ENCODE data around the gene LAMTOR3.
"Not testable (repeated sequence)": the region's sequence is repeated elsewhere in the genome, so short reads cannot be mapped to it uniquely, and the experiment has no call there.

The LAMTOR3 gene

DNA sequence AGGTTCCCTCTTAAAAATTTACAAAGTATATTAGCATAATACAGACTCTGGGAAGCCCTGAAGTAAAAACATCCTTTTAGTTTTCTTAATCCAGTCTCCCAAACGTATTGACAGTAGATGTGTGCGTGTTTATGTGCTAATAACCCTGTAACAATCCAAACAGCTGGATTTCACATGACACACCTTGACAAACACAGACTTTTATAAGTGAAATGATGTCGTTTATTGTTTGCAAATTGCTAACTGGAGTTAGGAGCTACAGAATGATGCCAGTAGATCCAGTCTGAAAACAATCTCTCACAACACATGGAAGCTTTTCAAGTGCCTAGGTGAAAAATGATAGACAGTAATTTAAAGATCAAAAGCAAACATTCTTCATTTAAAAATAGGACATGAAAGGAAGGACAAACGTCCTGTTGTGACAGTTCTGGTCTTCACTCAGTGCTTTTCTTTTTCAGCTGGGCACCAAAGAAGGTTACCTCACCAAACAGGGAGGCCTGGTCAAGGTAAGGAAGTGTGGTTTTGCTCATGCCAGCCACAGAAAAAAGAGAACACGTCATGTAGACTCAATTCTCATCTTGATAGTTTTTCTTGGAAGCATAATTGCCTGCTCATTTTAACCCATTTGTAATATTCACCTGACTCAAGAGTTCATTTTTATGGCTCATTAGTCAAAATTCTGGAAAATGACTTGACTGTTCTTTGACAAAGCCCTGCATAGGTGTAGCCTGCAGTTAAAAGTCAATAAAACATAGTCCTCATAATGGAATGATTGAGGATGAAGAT lies 32.9 kb downstream of the LAMTOR3 start:
- DNase-seq = peak; percentile 14

- DNase-seq = no peak
Observed at GRCh38 chr4:99860521-99860920, 33.7 kb downstream of the LAMTOR3 start.

- no peak for DNase-seq
Observed at GRCh38 chr4:99859618-99860017, 34.6 kb downstream of the LAMTOR3 start.

GRCh38 chr4:99857307-99857706 lies 36.9 kb downstream of the LAMTOR3 start:
- no peak for DNase-seq

DNA sequence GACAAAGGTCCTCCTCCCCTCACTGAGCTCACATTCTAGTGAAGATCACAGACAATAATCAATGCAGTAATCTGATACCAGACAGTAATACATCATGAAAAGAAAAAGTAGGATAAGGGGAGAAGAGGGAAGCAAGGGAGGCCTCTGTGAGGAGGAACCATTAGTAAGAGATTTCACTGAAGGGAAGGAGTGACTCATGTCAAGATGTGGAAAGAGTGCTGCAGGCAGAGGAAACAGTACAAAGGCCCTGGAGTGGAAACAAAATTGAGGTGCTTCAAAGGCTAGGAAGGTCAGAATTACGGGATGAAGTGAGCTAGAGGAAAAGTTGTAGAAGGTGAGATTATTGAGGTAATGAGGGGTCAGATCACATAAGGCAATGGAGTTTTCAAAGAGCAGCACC lies 38.1 kb downstream of the LAMTOR3 start:
- DNase-seq = no peak

GRCh38 chr4:99855678-99856077 lies 38.5 kb downstream of the LAMTOR3 start:
- no peak for DNase-seq

GRCh38 chr4:99853999-99854398 lies 40.2 kb downstream of the LAMTOR3 start:
- peak; percentile 5 for DNase-seq

- no peak for DNase-seq
Observed at GRCh38 chr4:99853190-99853589, 41.0 kb downstream of the LAMTOR3 start.

- no peak for DNase-seq
Observed at GRCh38 chr4:99852199-99852749, 42.0 kb downstream of the LAMTOR3 start.

DNA sequence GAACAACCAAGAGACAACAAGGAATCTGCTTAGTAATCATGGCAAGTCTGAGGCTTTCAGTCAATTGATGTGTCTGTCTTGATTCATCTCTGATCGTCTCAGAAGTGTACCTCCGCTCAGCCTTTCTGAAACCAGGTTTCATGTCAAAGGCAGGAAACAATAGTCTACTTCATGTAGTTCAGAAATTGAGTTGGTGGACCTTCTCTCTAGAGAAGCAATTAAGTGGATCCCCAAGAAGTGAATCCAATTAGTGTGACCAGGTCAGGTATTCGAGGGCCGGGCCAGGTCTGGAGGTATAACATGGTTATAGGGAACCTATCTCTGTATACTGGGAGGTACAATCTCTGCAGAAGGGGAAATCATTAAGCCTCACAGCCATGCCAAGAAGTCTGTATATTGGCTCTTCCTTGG lies 45.6 kb downstream of the LAMTOR3 start:
- DNase-seq = no peak

DNA sequence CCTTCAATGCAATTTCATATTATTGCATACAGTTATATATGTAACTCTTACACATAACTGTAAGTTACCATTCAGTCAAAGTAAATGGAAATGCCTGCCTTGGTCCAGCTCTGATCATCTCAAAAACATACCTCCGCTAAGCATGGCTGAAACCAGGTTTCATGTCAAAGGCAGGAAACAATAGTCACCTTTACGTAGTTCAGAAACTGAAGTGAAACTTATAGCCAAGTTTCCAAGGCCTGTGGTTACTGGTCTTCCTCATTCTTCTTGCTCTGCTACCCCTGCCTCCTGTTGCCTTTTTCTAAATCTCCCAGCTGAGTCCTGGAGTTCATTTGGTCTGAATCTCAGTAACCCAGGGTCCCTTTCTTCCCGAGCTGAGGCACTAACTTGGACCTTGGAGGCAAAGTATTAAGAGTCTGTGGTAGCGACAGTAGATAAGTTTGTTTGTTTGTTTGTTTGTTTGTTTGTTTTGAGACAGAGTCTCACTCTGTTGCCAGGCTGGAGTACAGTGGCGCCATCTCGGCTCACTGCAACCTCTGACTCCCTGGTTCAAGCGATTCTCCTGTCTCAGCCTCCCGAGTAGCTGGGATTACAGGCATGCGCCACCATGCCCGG lies 46.8 kb downstream of the LAMTOR3 start:
- DNase-seq = no peak

DNA sequence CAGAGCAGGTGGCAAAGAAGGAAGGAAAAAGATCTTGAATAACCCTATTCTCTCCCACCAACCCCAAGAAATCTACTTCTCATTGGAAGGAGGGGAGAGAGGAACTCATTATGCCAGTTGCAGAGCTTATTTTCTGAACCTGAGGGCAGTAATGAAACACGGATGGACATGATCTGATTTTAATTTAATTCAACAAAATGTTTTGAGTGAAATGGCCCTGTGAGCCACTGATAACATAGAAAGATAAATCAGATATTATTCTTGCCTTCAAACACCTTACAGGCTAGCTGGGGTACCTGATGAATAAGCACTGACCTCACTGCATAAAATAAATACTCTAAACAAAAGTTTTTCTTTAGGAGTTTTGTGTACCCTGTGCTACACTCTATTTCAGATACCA lies 47.3 kb downstream of the LAMTOR3 start:
- DNase-seq = no peak

- no peak for DNase-seq
Observed at GRCh38 chr4:99845708-99846469, 48.3 kb downstream of the LAMTOR3 start.

DNA sequence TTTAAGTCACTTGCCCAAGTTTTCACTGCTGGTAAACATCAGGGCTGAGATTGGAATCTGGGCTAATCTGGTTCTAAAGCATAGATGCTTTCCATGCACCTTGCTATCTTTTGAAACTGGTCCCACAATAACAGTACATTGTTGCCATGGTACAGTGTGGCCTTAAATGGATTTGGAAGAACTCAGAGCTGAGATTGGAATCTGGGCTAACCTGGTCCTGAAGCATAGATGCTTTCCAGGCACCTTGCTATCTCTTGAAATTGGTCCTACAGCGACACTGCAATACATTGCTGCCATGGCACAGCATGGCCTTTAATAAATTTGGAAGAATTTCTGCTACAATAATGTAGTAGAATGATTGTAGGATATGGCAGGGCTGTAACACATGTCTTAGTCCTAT lies 49.0 kb downstream of the LAMTOR3 start:
- no peak for DNase-seq

DNA sequence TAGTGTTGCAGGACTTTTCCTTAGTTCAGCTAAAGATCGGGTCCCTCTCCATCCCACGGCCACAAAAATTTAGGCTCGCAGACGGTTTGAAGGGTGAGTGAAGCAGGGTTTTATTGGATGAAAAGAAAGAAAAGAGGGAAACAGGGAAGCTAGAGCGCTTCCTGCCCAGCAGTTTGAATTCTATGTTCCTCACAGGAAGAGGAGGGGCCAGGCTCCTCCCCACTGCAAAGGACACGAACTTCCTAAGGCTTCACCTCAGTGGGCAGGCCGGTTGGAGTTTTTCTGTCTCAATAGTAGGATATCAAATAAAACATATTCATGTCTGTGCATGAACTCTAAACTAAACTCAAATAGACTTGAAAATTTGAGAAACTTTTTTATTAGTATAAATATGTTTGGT lies 50.2 kb downstream of the LAMTOR3 start:
- no peak for DNase-seq

DNA sequence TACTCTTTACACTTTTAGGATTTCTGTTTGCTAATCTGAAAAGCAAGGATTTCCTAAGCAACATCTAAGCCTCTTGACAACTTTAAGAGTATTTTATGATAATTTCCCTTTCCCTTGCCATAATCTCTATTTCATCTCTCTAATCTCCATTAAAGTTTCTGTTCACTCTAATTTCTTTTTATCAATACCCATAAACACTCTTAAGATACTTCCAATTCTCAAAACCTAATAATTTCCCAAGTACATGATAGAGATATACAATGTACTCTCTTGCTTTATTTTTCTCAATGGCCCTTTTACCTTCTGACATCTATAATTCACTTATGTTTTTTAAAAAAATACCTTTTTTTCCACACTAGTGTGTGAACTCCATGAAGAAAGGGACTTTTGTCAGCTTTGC lies 50.8 kb downstream of the LAMTOR3 start:
- no peak for DNase-seq

DNA sequence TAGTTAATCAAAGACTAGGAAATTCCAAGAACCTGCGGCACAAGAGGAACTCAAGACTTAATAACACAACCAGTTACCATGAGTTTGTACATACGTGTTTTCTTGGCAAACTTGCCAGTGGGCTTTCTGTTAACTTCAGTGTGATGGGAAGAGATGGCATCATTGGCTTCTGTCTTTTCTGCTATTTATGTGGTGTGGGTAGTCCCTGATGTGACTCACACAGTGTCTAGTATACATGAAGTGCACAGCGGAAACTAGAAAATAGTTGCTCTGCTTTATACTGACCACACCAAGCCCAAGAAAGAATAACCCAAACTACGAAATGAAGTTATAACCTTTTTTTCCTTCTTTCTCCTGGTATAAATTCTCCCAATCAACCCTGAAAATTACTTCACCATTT lies 53.1 kb downstream of the LAMTOR3 start:
- DNase-seq = no peak

DNA sequence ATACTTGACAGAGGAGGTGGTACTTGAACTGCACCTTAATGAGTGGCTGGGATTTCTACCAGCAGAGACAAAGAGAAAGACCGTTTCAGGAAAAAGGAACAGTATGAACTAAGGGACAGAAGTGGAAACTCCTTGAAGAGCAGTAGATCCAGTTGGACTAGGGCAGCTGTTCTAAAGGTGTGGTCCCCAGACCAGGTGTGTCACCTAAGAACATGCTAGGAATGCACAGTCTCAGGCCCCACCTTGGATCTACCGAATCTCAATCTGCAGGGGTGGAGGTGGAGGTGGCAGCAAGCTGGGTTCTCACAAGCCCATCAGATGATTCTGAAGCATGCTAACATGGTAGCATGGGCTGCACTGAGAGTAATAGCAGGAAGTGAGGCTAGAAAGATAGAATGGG lies 55.3 kb downstream of the LAMTOR3 start:
- no peak for DNase-seq

DNA sequence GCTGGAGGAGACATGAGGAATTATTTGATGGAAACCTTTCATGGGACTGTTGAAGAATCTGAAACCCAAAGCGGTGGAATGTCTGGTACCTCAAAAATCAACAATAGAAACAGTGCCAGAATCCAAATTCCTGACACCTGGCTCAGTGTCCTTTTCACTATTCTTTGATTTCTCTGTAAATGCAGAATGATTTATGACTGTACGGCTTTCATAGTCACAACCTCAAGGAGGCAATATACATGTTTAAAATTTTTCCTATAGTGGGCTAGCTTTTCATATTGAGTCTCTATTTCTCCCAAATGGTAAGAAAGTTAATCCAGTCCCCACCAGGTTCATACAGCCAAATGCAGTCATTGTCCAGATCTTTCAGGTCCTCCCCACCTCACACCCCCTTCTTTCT lies 58.3 kb downstream of the LAMTOR3 start:
- no peak for DNase-seq

- no peak for DNase-seq
Observed at GRCh38 chr4:99834569-99834968, 59.7 kb downstream of the LAMTOR3 start.

- no peak for DNase-seq
Observed at GRCh38 chr4:99833756-99834155, 60.5 kb downstream of the LAMTOR3 start.

GRCh38 chr4:99832758-99833157 lies 61.5 kb downstream of the LAMTOR3 start:
- DNase-seq = no peak

- DNase-seq = no peak
Observed at GRCh38 chr4:99832321-99832720, 61.9 kb downstream of the LAMTOR3 start.

GRCh38 chr4:99830051-99830450 lies 64.2 kb downstream of the LAMTOR3 start:
- DNase-seq = not testable (repeated sequence)

All from SHP77 treated with DMSO at 0.1 percent for 48 hours (cell line).